HL-60 (cell line): ENCODE results near the gene SLC25A1.

Experiments
- DNase-seq, 2 experiments: peaks; one replicate each; pipeline ENCODE4 v3.0.0-alpha.2; 2010 to 2020; ENCODE audit warnings: low read depth in 1 of 2, low spot score in 1 of 2
- H3K27ac ChIP-seq: fragments of 250-450 bp; sonication (Bioruptor Pico); replicated peaks from 2 replicates; pipeline ENCODE4 v1.5.1; 2020; ENCODE audit warnings: mild to moderate bottlenecking, moderate library complexity
- H3K27me3 ChIP-seq: fragments of 250-450 bp; sonication (Bioruptor Pico); 2 replicates; pipeline ENCODE4 v1.5.1; 2021; ENCODE audit warnings: mild to moderate bottlenecking, moderate library complexity; ENCODE audit not compliant: insufficient read depth, poor library complexity, severe bottlenecking
- H3K4me3 ChIP-seq: replicated peaks from 2 replicates; pipeline ENCODE4 v1.5.1; 2011; ENCODE audit warnings: mild to moderate bottlenecking, control low read depth, low read length; ENCODE audit not compliant: insufficient read depth
- GABPA ChIP-seq: IDR thresholded peaks from 2 replicates; pipeline ENCODE4 v1.6.1; 2012; ENCODE audit warnings: low read depth
- POLR2AphosphoS5 ChIP-seq: IDR thresholded peaks from 2 replicates; pipeline ENCODE4 v1.6.1; 2012; ENCODE audit warnings: low read depth
- SPI1 ChIP-seq: IDR thresholded peaks from 2 replicates; pipeline ENCODE4 v1.6.1; 2012; ENCODE audit warnings: low read depth, mild to moderate bottlenecking, borderline replicate concordance
- TF ChIP-seq, protein P1 (sequence below): IDR thresholded peaks from one replicate; pipeline ENCODE4 v1.5.1; 2011; ENCODE audit warnings: low read length, control low read depth, inconsistent platforms; ENCODE audit not compliant: insufficient read depth
- TF ChIP-seq, protein P2 (sequence below): IDR thresholded peaks from 2 replicates; pipeline ENCODE4 v1.6.1; 2012; ENCODE audit warnings: low read depth; ENCODE audit not compliant: insufficient replicate concordance

Gene SLC25A1

DNA sequence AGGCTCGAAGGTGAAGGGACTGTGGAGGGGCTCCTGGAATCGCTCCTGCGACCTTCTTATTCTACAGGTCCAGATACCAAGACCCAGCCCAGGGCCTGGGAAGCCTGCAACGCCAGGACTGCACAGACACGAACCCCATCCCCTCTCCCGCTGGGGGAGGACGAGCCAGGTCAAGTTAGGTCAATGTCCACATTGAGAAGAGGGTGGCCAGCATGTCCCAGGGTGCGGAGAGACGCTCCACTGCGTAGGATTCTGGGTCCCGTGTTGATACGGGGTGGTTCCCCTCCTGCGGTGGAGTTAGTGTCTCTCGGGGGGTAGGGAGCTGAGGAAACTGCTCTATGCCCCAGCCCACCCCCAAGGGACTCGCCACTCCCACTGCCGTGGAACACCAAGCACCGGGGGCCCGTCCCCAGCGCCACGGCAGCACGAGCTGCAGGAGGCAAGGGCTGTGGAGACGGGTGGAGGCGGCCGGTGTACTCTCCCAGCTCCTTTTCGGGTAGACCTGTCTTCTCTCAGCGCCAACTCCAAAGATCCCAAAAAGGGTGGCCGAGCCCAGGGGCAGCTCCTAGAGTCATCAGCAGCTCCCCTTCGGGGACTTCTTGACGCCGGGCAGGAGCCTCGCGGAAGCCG lies 30.0 kb downstream of the SLC25A1 start:
- DNase-seq, result no peak
- Histone ChIP-seq H3K27ac (no peak overlapping the region), H3K4me3 (no peak overlapping the region), H3K27me3 (peaks cover 34% of the 10 kb centered on the region)
- TF ChIP-seq, protein P1, sequence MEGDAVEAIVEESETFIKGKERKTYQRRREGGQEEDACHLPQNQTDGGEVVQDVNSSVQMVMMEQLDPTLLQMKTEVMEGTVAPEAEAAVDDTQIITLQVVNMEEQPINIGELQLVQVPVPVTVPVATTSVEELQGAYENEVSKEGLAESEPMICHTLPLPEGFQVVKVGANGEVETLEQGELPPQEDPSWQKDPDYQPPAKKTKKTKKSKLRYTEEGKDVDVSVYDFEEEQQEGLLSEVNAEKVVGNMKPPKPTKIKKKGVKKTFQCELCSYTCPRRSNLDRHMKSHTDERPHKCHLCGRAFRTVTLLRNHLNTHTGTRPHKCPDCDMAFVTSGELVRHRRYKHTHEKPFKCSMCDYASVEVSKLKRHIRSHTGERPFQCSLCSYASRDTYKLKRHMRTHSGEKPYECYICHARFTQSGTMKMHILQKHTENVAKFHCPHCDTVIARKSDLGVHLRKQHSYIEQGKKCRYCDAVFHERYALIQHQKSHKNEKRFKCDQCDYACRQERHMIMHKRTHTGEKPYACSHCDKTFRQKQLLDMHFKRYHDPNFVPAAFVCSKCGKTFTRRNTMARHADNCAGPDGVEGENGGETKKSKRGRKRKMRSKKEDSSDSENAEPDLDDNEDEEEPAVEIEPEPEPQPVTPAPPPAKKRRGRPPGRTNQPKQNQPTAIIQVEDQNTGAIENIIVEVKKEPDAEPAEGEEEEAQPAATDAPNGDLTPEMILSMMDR, result no peak
- TF ChIP-seq SPI1, result no peak
- TF ChIP-seq, protein P2, sequence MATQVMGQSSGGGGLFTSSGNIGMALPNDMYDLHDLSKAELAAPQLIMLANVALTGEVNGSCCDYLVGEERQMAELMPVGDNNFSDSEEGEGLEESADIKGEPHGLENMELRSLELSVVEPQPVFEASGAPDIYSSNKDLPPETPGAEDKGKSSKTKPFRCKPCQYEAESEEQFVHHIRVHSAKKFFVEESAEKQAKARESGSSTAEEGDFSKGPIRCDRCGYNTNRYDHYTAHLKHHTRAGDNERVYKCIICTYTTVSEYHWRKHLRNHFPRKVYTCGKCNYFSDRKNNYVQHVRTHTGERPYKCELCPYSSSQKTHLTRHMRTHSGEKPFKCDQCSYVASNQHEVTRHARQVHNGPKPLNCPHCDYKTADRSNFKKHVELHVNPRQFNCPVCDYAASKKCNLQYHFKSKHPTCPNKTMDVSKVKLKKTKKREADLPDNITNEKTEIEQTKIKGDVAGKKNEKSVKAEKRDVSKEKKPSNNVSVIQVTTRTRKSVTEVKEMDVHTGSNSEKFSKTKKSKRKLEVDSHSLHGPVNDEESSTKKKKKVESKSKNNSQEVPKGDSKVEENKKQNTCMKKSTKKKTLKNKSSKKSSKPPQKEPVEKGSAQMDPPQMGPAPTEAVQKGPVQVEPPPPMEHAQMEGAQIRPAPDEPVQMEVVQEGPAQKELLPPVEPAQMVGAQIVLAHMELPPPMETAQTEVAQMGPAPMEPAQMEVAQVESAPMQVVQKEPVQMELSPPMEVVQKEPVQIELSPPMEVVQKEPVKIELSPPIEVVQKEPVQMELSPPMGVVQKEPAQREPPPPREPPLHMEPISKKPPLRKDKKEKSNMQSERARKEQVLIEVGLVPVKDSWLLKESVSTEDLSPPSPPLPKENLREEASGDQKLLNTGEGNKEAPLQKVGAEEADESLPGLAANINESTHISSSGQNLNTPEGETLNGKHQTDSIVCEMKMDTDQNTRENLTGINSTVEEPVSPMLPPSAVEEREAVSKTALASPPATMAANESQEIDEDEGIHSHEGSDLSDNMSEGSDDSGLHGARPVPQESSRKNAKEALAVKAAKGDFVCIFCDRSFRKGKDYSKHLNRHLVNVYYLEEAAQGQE, result no peak
- no peak for TF ChIP-seq POLR2AphosphoS5
- no peak for TF ChIP-seq GABPA

DNA sequence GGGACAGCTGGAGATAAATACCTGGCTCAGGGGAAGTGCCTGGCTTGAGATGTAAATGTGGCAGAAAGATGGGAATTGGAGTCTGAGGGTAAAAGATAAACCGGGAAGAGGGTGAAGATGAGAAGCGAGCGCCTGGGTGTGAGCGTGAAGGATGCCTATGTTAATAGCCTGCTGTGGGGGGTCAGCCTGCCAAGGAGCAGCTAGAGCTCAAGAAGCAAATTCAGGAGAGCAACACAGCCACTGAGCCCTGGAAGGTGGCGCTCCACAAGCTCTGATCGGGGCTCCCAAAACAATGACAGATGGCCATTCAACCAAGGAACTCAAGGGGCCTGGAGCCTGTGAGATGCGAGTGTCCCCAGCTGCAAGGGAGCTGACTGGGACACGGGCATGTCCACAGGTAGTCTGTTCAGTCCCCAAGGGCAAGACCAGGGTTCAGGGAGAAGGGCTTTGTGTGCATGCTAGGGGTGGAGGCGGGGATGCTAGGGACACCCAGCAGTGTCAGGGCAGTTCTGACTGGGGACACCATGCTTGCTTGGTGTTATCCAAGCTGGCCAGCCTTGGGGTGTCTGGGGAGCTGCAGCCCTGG lies 31.2 kb downstream of the SLC25A1 start:
- peaks cover 32% of the 10 kb centered on the region for H3K27me3 ChIP-seq

DNA sequence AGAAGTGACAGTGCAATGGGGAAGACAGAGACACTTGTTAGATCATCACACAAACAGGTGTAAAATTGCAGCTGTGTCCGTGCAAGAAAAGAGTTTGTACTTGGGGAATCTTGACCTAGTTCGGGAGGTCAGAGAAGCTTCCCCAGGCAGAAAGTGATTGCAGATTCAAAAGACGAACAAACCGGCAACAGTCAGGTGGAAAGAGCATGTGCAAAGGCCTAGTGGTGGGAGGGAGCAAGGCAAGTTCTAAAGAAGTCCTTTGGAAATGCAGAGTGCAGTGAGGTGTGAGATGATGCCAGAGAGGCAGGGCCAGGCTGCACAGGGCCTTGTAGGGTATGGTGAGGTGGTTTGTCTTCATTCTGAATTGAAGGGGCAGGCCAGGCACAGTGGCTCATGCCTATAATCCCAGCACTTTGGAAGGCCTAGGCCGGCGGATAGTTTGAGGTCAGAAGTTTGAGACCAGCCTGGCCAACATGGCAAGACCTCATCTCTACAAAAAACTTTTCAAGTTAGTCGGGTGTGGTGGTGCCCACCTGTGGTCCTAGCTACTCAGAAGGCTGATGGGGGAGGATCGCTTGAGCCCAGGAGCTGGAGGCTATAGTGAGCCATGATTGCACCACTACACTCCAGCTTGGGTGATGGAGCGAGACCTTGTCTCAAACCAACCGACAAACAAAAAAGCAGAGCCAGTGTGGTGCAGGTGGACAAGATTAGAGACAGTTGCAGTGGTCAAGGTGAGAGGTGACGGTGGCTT lies 32.1 kb downstream of the SLC25A1 start:
- H3K4me3 ChIP-seq, result no peak overlapping the region
- H3K27me3 ChIP-seq, result peaks cover 27% of the 10 kb centered on the region
- no peak for DNase-seq
- no peak overlapping the region for H3K27ac ChIP-seq
- TF ChIP-seq GABPA, result no peak
- TF ChIP-seq, protein P1, result no peak
- TF ChIP-seq, protein P2, result no peak
- TF ChIP-seq POLR2AphosphoS5, result no peak
- TF ChIP-seq SPI1, result no peak

More for the DNA sequence above, 31.2 kb downstream of the SLC25A1 start:
- no peak overlapping the region for H3K4me3 ChIP-seq
- no peak for DNase-seq
- TF ChIP-seq GABPA (no peak), SPI1 (no peak), POLR2AphosphoS5 (no peak)
- TF ChIP-seq, protein P2, result no peak
- TF ChIP-seq, protein P1, result no peak
- no peak overlapping the region for H3K27ac ChIP-seq
